PC-3 (cell line): ENCODE measurements around the gene MKRN2OS. TPM values are rescaled to one million over a fixed set of nuclear protein-coding genes. Genes with fewer than 3 reads are reported as not detected.

Experiments
- ATAC-seq: fragments of 200-7000 bp; cut with Tn5 transposase; 2 replicates; pipeline ENCODE4 v1.9.1; 2020; ENCODE audit warnings: mild to moderate bottlenecking, moderate library complexity
- Bru-seq: library from RNA; stranded (reverse); fragments of 400-500 nt; gene quantifications from one replicate; lab custom pipeline; 2021; lab: Mats Ljungman, UMichigan
- BruChase-seq, 2 experiments: library from RNA; stranded (reverse); fragments of 400-500 nt; gene quantifications; one replicate each; lab custom pipeline; 2021; lab: Mats Ljungman, UMichigan
- BruUV-seq: library from RNA; stranded (reverse); fragments of 400-500 nt; replicated peaks from 2 replicates; lab custom pipeline; 2021; lab: Mats Ljungman, UMichigan
- CTCF ChIA-PET: fragments of 300-600 bp; sonication (Branson Sonifier 250); formaldehyde crosslinking; loops from one replicate; lab custom pipeline; 2022; ENCODE audit warnings: antibody characterized with exemption; lab: Charles Lee
- POLR2A ChIA-PET: fragments of 300-600 bp; sonication (Branson Sonifier 250); formaldehyde crosslinking; loops from one replicate; lab custom pipeline; 2022; ENCODE audit warnings: antibody characterized with exemption; ENCODE audit not compliant: unreplicated experiment; lab: Charles Lee
- DNase-seq: peaks from one replicate; pipeline ENCODE4 v3.0.0-alpha.2; 2015
- H2AFZ ChIP-seq: fragments of 300-600 bp; sonication (generic); 2 replicates; pipeline ENCODE4 v1.6.0; 2016; ENCODE audit warnings: antibody characterized with exemption, low read length
- H3F3A ChIP-seq: fragments of 300-600 bp; sonication (generic); one replicate; pipeline ENCODE4 v1.6.0; 2017; ENCODE audit warnings: antibody characterized with exemption, low read length, control low read depth, mild to moderate bottlenecking; ENCODE audit not compliant: unreplicated experiment
- H3K27ac ChIP-seq: fragments of 300-600 bp; sonication (generic); 2 replicates; pipeline ENCODE4 v1.5.1; 2016; ENCODE audit warnings: mild to moderate bottlenecking, low read length
- H3K27me3 ChIP-seq: fragments of 300-600 bp; sonication (generic); 2 replicates; pipeline ENCODE4 v1.6.1; 2016; ENCODE audit warnings: low read length, mixed read lengths
- H3K36me3 ChIP-seq: fragments of 300-600 bp; sonication (generic); 2 replicates; pipeline ENCODE4 v1.6.1; 2016; ENCODE audit warnings: low read depth, mixed run types, low read length, mixed read lengths
- H3K4me1 ChIP-seq: fragments of 300-600 bp; sonication (generic); 2 replicates; pipeline ENCODE4 v1.5.1; 2016; ENCODE audit warnings: low read length; ENCODE audit not compliant: insufficient read depth
- H3K4me2 ChIP-seq: fragments of 300-600 bp; sonication (generic); 2 replicates; pipeline ENCODE4 v1.6.0; 2016; ENCODE audit warnings: low read length
- H3K4me3 ChIP-seq: fragments of 300-600 bp; sonication (generic); 2 replicates; pipeline ENCODE4 v1.5.1; 2016; ENCODE audit warnings: mild to moderate bottlenecking, low read length, mixed read lengths
- H3K79me2 ChIP-seq: fragments of 300-600 bp; sonication (generic); 2 replicates; pipeline ENCODE4 v1.6.1; 2017; ENCODE audit warnings: low read length, mixed read lengths
- H3K9ac ChIP-seq: fragments of 300-600 bp; sonication (generic); 2 replicates; pipeline ENCODE4 v1.6.0; 2016; ENCODE audit warnings: mild to moderate bottlenecking, low read length
- H3K9me2 ChIP-seq: fragments of 300-600 bp; sonication (generic); replicated peaks from 2 replicates; pipeline ENCODE4 v1.6.1; 2016; ENCODE audit warnings: mixed run types, low read length, mixed read lengths
- H3K9me3 ChIP-seq: fragments of 300-600 bp; sonication (generic); 2 replicates; pipeline ENCODE4 v1.6.1; 2016; ENCODE audit warnings: low read length, mixed read lengths
- H4K20me1 ChIP-seq: fragments of 300-600 bp; sonication (generic); 2 replicates; pipeline ENCODE4 v1.6.1; 2016; ENCODE audit warnings: low read length, mixed read lengths
- EZH2 ChIP-seq: fragments of 300-600 bp; sonication (generic); IDR thresholded peaks from one replicate; pipeline ENCODE4 v1.6.1; 2017; ENCODE audit warnings: antibody characterized with exemption, mild to moderate bottlenecking, low read length; ENCODE audit not compliant: unreplicated experiment
- EZH2phosphoT487 ChIP-seq: fragments of 300-600 bp; sonication (generic); IDR thresholded peaks from 2 replicates; pipeline ENCODE4 v1.6.1; 2018; ENCODE audit warnings: mild to moderate bottlenecking, antibody characterized with exemption, low read length, borderline replicate concordance
- intact Hi-C: fragments of 100-400 bp; cut with micrococcal nuclease; formaldehyde crosslinking; loops from 2 replicates; pipeline ENCODE4 v1.9.0; 2023
- long read RNA-seq: library from polyadenylated mRNA; unstranded; transcript quantifications from one replicate; pipeline ENCODE4 v2.0.0, GENCODE V29; 2021; ENCODE audit not compliant: unreplicated experiment
- total RNA-seq: library from RNA; depleted of rRNA; stranded (reverse); fragments of >200 nt; gene quantifications from 2 replicates; pipeline ENCODE4 v1.2.3, GENCODE V29; 2014; rRNA removed
- TF ChIP-seq, protein P1 (sequence below): fragments of 300-600 bp; sonication (generic); conservative IDR thresholded peaks from 2 replicates; pipeline ENCODE4 v1.5.1; 2017; ENCODE audit warnings: antibody characterized with exemption, low read depth, mild to moderate bottlenecking, low read length

The MKRN2OS gene
- total RNA-seq (6.6 and 7.9 TPM in 2 replicates), Bru-seq, nascent RNA (percentile 70 among the genes with signal in this experiment), BruChase-seq, experiment 1, labeled RNA remaining after a 6-hour chase (percentile 64 among the genes with signal in this experiment), BruChase-seq, experiment 2, labeled RNA remaining after a 2-hour chase (percentile 56 among the genes with signal in this experiment)
- long read RNA-seq, partial matches to known transcripts = 0 of 23 reads
- long read RNA-seq, other reads (novel, unspliced or antisense) = 17 of 23 reads

DNA sequence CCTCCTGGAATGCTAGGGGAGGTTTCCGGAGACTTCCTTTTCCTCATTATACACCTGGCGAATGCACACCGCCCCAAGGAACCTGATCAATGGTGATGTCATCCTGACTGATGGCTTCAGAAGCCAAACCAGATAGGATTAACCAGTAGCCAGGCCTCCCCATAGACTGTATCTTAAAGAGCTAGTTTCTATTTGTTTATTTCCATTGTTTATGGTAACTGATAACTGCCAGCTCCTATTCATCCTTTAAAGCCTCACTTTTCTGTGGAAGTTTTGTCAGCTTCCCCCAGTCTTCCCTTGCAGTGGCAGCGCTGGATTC is at the start of gene MKRN2OS:
TSS of gene MKRN2OS (minus strand) at position 27 of the 319 bp plus-strand sequence. CDS start 35 bp downstream, outside the sequence.
- Histone ChIP-seq H3F3A (peaks cover 9% of the 10 kb centered on the region), H3K27me3 (no peaks in the 10 kb centered on the region), H3K9me3 (no peaks in the 10 kb centered on the region), H2AFZ (peak within 1 kb of the TSS; percentile 76), H3K36me3 (peaks cover 6% of the 10 kb centered on the region; the same call in 1 of the 2 replicates), H3K9ac (peak within 1 kb of the TSS; percentile 42), H3K4me2 (peak within 1 kb of the TSS; percentile 94), H3K27ac (peak within 1 kb of the TSS; percentile 46), H3K4me1 (peaks cover 21% of the 10 kb centered on the region), H3K79me2 (no peaks in the 10 kb centered on the region), H3K9me2 (no peaks in the 10 kb centered on the region), H3K4me3 (peak within 1 kb of the TSS; percentile 74), H4K20me1 (no peaks in the 10 kb centered on the region)
- BruUV-seq = no TSS peak
- ChIA-PET CTCF (interaction anchor here (1.0 to 1.5 kb wide), 2 partner anchors 17 to 61 kb away, joined by 3 to 5 read pairs; partner anchors contain the start of gene TSEN2), POLR2A (interaction anchor here (0.5 to 1.0 kb wide), 5 partner anchors 9 to 381 kb away, joined by 3 to 5 read pairs (median 3); no protein-coding TSS in a partner anchor)
- intact Hi-C loops = no loop called here
- ATAC-seq (peak; percentile 88), DNase-seq (peak; percentile 98)
- TF ChIP-seq, protein P1, sequence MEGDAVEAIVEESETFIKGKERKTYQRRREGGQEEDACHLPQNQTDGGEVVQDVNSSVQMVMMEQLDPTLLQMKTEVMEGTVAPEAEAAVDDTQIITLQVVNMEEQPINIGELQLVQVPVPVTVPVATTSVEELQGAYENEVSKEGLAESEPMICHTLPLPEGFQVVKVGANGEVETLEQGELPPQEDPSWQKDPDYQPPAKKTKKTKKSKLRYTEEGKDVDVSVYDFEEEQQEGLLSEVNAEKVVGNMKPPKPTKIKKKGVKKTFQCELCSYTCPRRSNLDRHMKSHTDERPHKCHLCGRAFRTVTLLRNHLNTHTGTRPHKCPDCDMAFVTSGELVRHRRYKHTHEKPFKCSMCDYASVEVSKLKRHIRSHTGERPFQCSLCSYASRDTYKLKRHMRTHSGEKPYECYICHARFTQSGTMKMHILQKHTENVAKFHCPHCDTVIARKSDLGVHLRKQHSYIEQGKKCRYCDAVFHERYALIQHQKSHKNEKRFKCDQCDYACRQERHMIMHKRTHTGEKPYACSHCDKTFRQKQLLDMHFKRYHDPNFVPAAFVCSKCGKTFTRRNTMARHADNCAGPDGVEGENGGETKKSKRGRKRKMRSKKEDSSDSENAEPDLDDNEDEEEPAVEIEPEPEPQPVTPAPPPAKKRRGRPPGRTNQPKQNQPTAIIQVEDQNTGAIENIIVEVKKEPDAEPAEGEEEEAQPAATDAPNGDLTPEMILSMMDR = no peak
- TF ChIP-seq EZH2phosphoT487 (no peak), EZH2 (no peak)

GRCh38 chr3:12593473-12593872 is 48.2 kb upstream of the MKRN2OS start:
- Histone ChIP-seq H3F3A (no peaks in the 10 kb centered on the region), H3K9me3 (no peaks in the 10 kb centered on the region), H3K4me1 (no peaks in the 10 kb centered on the region), H3K79me2 (no peaks in the 10 kb centered on the region), H3K27ac (no peak overlapping the region), H4K20me1 (0 out of 2 replicates have a peak, but pooled peaks cover 3% of the 10 kb centered on the region), H3K36me3 (peaks cover 52% of the 10 kb centered on the region), H3K4me3 (no peak overlapping the region), H3K9me2 (no peaks in the 10 kb centered on the region), H2AFZ (no peak overlapping the region), H3K27me3 (no peaks in the 10 kb centered on the region), H3K4me2 (no peak overlapping the region), H3K9ac (no peak overlapping the region)
- ATAC-seq (no peak), DNase-seq (no peak)
- CTCF ChIA-PET = no interaction called here
- TF ChIP-seq EZH2 (no peak), EZH2phosphoT487 (no peak)
- TF ChIP-seq, protein P1 = no peak
- POLR2A ChIA-PET = no interaction called here
- intact Hi-C loops = loop anchor here (5.0 kb wide), 1 partner anchor 39 kb away; no protein-coding TSS in a partner anchor
- BruUV-seq = no TSS peak
